ENCODE measurements around the gene COX4I2.
"Not testable (repeated sequence)": the region's sequence is repeated elsewhere in the genome, so short reads cannot be mapped to it uniquely, and the experiment has no call there.

- TF ChIP-seq CTCF (conservative IDR thresholded peaks at IDR 0.05; ENCODE audit: low read length); EZH2phosphoT487 (IDR thresholded peaks at IDR 0.05; ENCODE audit: borderline replicate concordance, low read depth, low read length): not testable (repeated sequence)
Measured at GRCh38 chr20:31628057-31628456, 9.7 kb upstream of the COX4I2 start.

All from OCI-LY7 (cell line).